Chondrocyte (in vitro differentiated cells): Measurements from ENCODE around the gene MAP4. TPM values are rescaled to one million over a fixed set of nuclear protein-coding genes. Genes with fewer than 3 reads are reported as not detected.
"Not testable (repeated sequence)": the region's sequence is repeated elsewhere in the genome, so short reads cannot be mapped to it uniquely, and the experiment has no call there.

ENCODE experiments used
- DNase-seq: peaks from one replicate; pipeline ENCODE4 v3.0.0; 2021; ENCODE audit warnings: mixed read lengths, low spot score
- H3K27ac Mint-ChIP-seq: one replicate; pipeline ENCODE4 v1.8.0; 2021; ENCODE audit warnings: mild to moderate bottlenecking, moderate library complexity, mixed read lengths; ENCODE audit not compliant: unreplicated experiment
- H3K27me3 Mint-ChIP-seq: 2 replicates; pipeline ENCODE4 v1.8.0; 2021; ENCODE audit warnings: low read depth, mixed read lengths
- H3K36me3 Mint-ChIP-seq: 2 replicates; pipeline ENCODE4 v1.8.0; 2021; ENCODE audit warnings: low read depth, mixed read lengths
- H3K4me1 Mint-ChIP-seq: 2 replicates; pipeline ENCODE4 v1.8.0; 2021; ENCODE audit warnings: low read depth, mild to moderate bottlenecking, mixed read lengths
- H3K4me3 Mint-ChIP-seq: one replicate; pipeline ENCODE4 v1.8.0; 2021; ENCODE audit warnings: mild to moderate bottlenecking, moderate library complexity, mixed read lengths; ENCODE audit not compliant: unreplicated experiment
- H3K9me3 Mint-ChIP-seq: 2 replicates; pipeline ENCODE4 v1.8.0; 2021; ENCODE audit warnings: low read depth, mixed read lengths
- CTCF ChIP-seq: fragments of 200-600 bp; sonication (generic); IDR thresholded peaks from 2 replicates; pipeline ENCODE4 v1.5.0; 2021; ENCODE audit warnings: antibody characterized with exemption, mild to moderate bottlenecking, moderate library complexity
- long read RNA-seq: library from polyadenylated mRNA; stranded (forward); transcript quantifications from one replicate; pipeline ENCODE4 v2.0.0, GENCODE V29; 2021
- total RNA-seq: library from RNA; stranded (reverse); gene quantifications from 3 replicates; pipeline ENCODE4 v1.2.1, GENCODE V29; 2021

Gene MAP4
- 376 to 414 TPM (median 401 TPM) in 3 replicates for total RNA-seq
- long read RNA-seq, full-length matches to known transcripts: 12 of 545 reads
- long read RNA-seq, partial matches to known transcripts: 286 of 545 reads
- long read RNA-seq, other reads (novel, unspliced or antisense): 247 of 545 reads

DNA sequence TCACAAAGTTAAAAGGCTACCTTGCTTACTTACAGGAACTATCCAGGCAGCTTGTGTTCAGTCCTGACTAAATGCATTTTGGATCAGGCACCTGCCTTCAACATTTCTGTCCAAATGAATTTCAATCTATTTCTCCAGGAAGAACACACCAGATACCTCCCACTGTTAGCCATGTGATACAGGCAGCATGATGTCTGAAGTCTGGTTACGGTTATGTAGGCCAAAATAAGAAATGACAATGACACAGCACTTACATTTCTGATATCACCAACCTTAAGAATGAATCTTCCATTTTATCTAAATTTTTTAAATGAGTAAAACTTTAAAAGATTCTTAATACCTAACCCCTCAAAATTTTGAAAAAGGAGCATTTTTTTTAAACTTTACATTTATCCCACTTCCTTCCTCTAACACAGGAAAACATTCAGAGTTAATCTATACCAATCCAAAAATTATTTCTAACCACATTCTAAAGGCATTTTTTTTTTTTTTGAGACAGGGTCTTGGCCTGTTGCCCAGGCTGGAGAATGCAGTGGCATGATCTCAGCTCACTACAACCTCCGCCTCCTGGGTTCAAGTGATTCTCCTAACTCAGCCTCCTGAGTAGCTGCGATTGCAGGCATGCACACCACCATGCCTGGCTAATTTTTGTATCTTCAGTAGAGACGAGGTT lies at the start of gene MAP4:
Gene MAP4 (minus strand): TSS at position 116 of the 673 bp plus-strand sequence. CDS start 17,556 bp downstream, outside the sequence.
- TF ChIP-seq CTCF: no peak
- Mint-ChIP-seq H3K4me1 (peaks cover 87% of the 10 kb centered on the region), H3K27ac (peak within 1 kb of the TSS; percentile 98), H3K9me3 (no peaks in the 10 kb centered on the region), H3K27me3 (no peaks in the 10 kb centered on the region), H3K4me3 (peak within 1 kb of the TSS; percentile 22), H3K36me3 (no peaks in the 10 kb centered on the region)
- DNase-seq: no peak

DNA sequence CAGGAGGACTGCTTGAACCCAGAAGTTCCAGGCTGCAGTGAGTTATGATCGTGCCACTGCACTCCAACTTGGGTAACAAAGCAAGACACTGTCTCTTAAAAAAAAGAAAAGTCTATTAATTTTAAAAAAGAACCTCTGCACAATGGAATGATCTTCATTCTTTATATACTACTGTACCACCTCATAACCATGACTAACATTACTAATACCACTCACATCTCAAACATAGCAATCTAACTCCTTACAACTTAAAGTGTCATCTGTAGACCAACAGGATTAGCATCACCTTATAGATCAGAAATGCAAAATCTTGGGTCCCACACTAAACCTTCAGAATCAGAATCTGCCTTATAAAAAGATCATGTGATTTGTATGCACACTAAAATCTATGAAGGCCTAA lies 48.8 kb upstream of the MAP4 start:
- DNase-seq: no peak
- peak overlapping the region; percentile 53 for H3K27ac Mint-ChIP-seq
- no peaks in the 10 kb centered on the region for H3K9me3 Mint-ChIP-seq
- H3K36me3 Mint-ChIP-seq: peaks cover 2% of the 10 kb centered on the region
- H3K4me3 Mint-ChIP-seq: no peak overlapping the region
- peaks cover 53% of the 10 kb centered on the region for H3K4me1 Mint-ChIP-seq
- H3K27me3 Mint-ChIP-seq: no peaks in the 10 kb centered on the region
- TF ChIP-seq CTCF: no peak

- no peaks in the 10 kb centered on the region for H3K9me3 Mint-ChIP-seq
- peaks cover 2% of the 10 kb centered on the region for H3K36me3 Mint-ChIP-seq
- DNase-seq: no peak
- H3K4me3 Mint-ChIP-seq: no peak overlapping the region
- no peak overlapping the region for H3K27ac Mint-ChIP-seq
- H3K4me1 Mint-ChIP-seq: peaks cover 50% of the 10 kb centered on the region
- no peaks in the 10 kb centered on the region for H3K27me3 Mint-ChIP-seq
- no peak for TF ChIP-seq CTCF
These were observed 48.1 kb upstream of the MAP4 start for GRCh38 chr3:48064292-48064829.

- not testable (repeated sequence) for H3K36me3 Mint-ChIP-seq, DNase-seq, H3K4me3 Mint-ChIP-seq, H3K9me3 Mint-ChIP-seq, H3K27ac Mint-ChIP-seq, H3K27me3 Mint-ChIP-seq
- peaks cover 43% of the 10 kb centered on the region for H3K4me1 Mint-ChIP-seq
These were observed 45.4 kb upstream of the MAP4 start for GRCh38 chr3:48061586-48061985.

DNA sequence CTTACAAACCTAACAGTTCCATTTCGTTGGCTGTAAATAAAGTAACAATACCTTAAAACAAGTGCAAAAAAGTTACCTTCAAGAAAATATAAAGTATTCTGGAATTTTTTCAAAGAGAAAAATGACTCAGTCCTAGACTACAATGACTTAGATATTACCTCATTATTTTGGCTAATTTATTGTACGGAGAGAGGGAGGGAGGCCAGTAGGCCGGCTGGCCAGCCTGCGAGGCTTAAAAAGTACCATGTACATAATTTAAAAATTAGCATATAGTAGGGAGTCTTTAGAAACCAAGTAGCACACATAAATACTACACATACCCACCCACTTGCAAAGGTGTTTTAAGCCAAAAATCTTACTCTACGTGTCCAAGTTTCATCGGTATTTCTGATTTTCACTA lies 41.9 kb upstream of the MAP4 start:
- Mint-ChIP-seq H3K4me1 (peaks cover 19% of the 10 kb centered on the region), H3K4me3 (no peak overlapping the region), H3K27me3 (no peaks in the 10 kb centered on the region), H3K27ac (peak overlapping the region; percentile 76), H3K9me3 (no peaks in the 10 kb centered on the region), H3K36me3 (peaks cover 4% of the 10 kb centered on the region)
- DNase-seq: no peak
- TF ChIP-seq CTCF: no peak
